Activated CD4-positive, alpha-beta T cell treated with anti-CD3 and anti-CD28 coated beads, Interleukin-10, Interleukin-2, amounts not matched to agents 100 ng/mL and 50 ng/mL, durations not matched to agents 16 hours and 8 hours (primary cell): ENCODE results near the gene HSD17B12.
"Not testable (repeated sequence)": the region's sequence is repeated elsewhere in the genome, so short reads cannot be mapped to it uniquely, and the experiment has no call there.

Source experiments
- DNase-seq: peaks from one replicate; pipeline ENCODE4 v3.0.0-alpha.2; 2020

HSD17B12 gene

DNA sequence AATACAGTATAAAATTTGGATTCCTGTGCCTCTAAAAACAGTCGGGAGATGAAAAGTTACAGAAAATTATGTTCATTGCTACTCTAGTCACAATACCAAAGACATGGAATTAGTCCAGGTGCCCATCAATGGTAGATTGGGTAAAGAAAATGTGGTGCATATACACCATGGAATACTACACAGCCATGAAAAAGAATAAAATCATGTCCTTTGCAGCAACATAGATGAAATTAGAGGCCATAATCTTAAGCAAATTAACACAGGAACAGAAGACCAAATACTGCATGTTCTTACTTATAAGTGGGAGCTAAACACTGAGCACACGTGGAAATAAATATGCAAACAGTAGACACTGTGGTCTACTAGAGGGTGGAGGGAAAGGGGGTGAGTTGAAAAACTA, 67.6 kb downstream of the HSD17B12 start:
- DNase-seq = no peak

DNA sequence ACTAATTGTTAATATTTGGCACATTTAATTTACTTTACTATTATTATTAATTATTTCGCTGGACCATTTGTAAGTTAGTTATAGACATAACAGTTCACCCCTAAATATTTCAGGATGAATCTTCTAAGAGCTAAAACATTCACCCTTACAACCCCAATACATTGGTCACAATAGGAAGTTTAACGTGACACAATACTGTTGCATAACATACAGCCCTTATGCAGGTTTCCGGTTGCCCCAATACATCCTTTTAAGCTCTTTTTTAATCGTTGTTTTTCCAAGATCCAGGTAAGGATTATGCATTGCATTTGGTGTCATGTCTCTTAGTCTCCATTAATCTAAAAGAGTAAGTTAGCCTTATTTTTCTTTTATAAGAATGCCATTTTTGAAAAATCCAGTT, 71.2 kb downstream of the HSD17B12 start:
- no peak for DNase-seq

DNA sequence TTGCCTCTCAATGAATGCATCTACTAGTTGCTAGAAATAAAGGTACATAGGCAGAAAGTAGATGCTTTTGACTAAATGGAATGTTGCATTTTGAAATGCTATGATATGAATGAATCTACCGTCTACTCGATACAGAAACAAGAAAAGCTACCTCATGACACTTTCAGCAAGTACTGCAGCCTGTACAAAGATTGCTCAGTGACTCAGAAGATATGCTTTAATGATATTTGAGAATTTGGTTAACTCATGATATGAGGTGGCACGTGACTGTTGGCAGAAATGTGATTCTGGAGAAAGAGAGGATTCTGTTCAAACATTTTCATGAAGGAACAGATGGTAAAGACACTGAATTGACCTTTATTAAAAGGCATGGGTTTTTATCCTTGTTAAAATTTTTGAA, 76.0 kb downstream of the HSD17B12 start:
- peak; percentile 9 for DNase-seq

DNA sequence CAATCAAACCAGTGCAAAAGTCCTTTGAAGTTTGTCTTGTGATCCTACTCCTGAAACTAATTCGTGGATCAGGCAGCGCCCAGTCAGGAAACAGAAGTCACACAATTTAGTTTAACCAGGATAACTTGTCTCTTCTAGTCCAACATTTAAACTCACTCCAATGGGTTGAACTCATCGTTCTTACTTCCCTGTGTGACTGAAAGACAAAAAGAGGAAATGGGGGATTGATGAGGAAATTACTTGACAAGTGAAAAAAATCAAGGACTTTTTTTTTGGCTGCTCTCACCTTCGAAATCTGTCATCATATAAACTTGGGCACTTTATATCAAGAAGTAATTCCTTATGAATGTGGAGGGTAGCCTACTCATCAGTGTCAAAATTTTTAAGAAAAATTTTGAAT, 78.4 kb downstream of the HSD17B12 start:
- DNase-seq = no peak

DNA sequence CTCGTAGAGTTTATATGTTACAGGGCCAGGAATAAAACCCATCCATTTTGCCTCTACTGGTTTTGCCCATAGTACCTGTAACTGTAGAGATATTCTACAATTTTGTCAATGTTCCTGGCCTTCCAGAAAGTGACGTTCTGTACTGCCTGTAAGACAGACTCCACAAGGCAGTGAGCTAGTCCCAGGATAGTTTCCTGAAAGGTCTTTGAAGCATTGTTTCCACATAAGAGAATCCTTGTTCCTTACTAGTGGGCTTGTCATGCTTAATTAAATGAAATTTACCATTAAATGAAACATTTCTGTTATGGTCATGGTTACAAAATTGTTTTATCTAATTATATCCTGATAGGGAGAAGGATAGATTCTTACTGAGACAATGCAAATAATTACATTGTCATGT, 80.4 kb downstream of the HSD17B12 start:
- no peak for DNase-seq

DNA sequence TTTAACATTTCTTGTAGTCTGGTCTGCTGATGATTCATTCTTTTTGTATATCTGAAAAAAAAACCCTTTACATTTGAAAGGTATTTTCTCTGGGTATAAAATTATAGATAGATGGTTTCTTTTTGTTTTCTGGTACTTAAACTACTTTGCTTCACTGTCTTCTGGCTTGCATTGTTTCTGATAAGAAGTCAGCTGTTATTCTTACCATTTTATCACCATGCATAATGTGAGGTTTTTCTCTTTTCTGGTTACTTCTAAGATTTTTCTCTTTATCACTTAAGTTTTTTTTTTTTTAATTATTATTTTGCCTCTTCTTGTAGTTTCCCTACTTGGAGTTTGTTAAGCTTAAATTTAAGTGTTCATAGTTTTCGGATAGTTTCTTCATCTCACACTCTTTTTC, 84.7 kb downstream of the HSD17B12 start:
- no peak for DNase-seq

DNA sequence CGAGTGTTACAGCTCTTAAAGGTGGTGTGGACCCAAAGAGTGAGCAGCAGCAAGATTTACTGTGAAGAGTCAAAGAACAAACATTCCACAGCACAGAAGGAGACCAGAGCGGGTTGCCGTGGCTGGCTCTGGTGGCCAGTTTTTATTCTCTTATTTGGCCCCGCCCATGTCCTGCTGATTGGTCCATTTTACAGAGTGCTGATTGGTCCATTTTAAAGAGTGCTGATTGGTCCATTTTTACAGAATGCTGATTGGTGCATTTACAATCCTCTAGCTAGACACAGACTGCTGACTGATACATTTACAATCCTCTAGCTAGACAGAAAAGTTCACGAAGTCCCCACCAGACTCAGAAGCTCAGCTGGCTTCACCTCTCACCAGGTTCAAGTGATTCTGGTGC, 88.1 kb downstream of the HSD17B12 start:
- DNase-seq = not testable (repeated sequence)

DNA sequence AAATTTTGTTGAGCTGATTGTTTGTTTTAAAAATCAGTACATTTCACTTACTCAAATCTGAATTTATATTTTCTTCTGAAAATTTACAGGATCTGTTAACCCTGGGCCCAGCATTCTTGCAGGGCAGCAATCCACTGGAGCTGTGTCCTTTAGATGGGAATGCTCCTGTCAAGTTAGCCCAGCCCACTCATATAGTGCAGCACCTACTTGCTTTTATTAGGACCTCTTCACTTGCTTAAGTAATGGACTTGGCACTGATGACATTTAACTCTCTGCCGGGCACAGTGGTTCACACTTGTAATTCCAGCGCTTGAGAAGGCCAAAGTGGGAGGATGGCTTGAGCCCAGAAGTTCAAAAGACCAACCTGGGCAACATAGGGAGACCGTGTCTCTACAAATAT, 89.6 kb downstream of the HSD17B12 start:
- DNase-seq = no peak

DNA sequence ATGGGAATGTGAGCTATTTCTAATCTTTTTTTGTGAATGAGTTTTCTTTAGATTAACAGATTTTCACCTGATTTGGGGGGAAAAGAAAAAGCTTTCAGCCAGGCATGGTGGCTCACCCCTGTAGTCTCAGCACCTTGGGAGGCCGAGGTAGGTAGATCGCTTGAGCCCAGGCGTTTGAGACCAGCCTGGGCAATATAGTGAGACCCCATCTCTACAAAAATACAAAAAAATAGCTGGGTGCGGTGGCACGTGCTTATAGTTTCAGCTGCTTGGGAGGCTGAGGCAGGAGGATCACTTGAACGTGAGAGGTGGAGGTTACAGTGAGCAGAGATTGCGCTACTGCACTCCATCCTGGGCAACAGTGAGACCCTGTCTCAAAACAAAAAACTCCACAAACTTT, 92.2 kb downstream of the HSD17B12 start:
- no peak for DNase-seq

DNA sequence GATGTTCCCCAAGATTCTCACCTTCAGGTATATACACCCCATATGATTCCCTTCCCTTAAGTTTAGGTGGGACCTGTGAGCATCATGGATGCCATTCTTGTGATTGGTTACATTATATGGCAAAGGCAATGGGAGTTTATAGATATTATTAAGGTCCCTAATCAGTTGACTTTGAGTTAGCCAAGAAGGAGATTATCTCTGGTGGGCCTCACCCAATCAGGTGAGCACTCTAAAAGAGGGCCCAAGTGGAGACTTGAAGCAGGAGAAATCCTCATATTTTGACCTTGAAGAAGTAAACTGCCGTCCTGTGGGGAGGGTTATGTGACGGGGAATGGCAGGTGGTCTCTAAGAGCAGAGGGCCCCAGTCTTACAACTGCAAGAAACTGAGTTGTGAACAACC, 94.2 kb downstream of the HSD17B12 start:
- DNase-seq = no peak

DNA sequence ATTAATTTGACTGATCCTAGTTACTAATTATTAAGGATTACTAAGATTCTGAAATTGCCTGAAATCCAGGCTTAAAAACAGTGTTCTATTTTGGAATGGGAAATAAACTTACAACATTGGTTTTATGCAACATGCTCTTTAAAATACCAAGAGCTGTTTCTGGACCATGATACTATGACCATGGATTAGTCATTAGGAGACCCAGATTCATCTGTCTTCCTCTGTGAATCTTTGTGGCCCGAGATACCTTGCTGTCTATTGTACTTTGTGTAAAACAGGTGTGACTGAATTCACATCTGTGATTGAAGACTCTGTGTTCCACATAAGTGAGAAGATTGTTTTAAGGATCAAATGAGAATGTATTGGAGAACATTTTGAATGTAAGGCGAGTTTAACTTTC, 98.8 kb downstream of the HSD17B12 start:
- DNase-seq = peak; percentile 3

DNA sequence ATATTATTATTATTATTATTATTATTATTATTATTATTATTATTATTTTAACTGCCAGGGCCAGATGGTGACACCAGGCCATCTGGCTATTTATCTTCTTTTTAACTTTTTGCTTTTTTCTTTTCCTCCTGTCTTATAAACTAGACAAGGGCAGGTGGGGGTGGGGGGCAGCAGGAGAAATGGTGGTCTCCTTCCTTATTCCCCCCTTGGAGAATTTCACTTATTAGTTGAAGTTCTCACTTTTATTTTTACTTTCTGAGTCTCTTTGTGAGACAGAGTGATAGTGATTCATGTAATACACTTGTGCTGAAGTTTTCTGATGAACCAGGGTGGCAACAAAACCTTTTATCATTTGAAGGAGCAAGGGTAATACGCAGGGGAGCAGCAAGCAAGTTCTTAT, 103.8 kb downstream of the HSD17B12 start:
- DNase-seq = no peak

DNA sequence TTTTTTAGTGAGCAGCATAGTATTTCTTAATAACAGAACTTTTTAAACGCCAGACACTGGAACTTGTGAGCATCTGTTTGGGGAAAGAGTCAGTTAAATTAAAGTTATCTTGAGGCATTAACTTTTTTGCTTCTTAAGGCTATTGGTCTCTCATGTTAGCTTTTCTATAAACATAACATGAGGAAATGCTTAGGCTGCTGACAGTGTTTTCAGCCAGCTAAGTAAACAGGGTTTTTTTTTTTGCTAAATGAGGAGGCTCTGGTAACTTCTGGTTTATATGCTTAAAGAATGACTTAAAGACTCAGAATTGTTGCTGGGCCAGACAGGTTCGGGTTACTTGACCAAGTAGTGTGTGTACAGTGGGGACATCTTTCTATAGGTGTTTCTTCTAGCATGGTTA, 104.3 kb downstream of the HSD17B12 start:
- DNase-seq = no peak

DNA sequence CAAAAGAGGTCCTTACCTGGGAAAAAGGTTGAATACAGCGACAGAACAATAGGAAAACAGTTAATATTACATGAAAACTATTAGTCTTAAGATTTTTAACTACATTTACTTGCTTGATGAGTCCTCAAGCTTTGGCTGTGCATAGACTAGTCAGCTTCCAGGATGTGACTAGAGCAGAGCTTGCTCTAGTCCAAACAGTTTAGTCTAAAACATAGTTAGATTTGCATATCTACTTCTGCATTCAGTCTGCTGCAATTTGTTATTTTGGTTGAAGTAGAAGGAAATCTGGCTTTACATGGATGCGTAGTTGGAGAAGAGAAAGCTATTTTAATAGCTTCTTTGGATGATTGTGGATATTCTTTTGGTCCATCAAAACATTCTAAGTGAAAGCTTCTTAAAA, 104.8 kb downstream of the HSD17B12 start:
- DNase-seq = no peak

DNA sequence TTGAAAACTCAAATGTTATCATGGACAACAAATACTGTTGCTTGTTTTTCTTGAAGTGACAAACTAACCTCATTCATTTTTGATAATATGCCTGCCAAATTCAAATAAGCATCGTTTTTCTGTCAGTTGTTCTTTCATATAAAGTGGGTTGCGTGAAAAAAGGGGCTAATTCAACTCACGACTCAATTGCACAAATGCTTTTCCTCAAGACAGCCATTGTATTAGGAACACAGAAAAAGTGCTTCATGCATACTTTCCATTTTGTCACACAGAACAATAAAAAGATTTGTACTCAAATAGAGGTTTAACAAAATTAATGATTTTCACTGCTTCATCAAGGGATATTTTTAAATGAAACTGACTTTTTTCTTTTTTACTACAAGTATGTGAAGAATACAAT, 105.5 kb downstream of the HSD17B12 start:
- DNase-seq = no peak

DNA sequence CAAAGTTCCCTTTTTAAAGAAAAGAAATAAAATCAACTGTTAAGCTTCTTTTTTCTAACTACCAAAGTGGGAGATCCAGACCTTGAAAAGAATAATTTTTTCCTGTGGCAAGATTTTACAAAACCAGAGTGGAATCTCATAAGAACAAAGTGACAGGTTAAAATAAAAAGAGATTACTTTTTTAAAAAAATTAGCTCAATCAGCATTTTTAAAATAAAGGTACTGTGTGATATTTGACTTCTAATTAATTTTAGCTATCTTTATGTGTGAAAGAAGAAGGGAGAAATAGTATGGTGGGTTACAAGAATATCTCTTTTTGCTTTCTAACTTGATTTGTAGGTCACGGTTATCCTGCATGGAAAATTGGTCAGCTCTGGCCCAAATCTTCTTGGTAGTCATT, 107.3 kb downstream of the HSD17B12 start:
- no peak for DNase-seq

DNA sequence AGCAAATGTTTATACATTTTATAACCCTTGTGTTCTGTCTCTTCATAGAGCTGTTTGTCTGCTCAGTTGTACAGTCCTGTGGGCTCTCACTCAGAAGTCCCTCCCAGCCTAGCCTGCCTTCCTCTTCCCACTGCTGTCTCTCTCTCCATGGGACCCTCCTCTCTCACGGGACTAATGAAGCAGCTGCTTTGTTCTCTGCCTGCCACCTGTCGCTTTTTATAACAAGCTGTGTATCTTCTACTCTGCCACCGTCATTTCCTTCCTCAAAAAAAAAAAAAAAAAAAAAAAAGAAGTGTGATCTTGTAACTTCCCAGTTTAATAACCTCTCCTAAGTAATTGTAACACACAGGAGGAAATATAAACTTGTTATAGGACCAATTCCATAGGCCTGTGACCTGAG, 107.9 kb downstream of the HSD17B12 start:
- DNase-seq = no peak

DNA sequence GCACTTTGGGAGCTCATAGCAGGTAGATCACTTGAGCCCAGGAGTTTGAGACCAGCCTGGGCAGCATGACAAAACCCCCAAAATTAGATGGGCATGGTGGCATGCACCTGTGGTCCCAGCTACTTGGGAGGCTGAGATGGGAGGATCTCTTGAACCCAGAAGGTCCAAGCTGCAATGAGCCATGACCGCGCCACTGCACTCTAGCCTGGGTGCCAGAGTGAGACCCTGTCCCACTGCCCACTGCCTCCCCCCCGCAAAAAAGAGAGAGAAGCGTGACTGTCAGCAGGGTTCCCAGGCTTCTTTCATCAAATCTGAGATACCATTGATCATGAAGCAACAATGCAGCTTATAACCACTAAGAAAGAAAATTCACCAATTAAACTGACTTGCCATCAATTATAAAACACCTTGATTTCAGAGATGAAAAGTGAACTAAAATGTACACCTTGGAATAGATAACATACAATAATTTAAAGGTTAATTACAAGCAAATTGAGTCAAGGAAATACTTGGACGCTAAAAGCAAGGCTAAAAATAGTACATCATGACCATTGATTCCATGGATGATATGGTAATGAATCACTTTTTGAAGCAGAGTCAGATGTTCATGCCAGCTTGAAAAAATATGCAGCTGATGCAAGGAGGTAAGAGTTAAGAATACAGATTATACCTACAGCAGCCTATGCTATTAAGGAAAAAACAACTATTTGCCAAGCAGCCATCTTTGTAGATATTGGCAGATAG, 109.3 kb downstream of the HSD17B12 start:
- DNase-seq = no peak

DNA sequence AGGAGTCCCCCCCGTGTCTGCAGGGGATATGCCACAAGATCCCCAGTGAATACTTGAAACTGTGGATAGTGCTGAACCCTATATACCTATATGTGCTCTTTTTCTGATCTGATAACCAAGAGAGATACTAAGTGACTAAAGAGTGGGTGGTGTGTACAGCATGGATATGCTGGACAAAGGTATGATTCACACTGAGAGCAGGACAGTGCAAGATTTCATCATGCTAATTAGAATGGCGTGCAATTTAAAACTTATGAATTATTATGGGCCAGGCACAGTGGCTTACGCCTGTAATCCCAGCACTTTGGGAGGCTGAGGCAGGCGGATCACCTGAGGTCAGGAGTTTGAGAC, 109.9 kb downstream of the HSD17B12 start:
- DNase-seq = no peak

DNA sequence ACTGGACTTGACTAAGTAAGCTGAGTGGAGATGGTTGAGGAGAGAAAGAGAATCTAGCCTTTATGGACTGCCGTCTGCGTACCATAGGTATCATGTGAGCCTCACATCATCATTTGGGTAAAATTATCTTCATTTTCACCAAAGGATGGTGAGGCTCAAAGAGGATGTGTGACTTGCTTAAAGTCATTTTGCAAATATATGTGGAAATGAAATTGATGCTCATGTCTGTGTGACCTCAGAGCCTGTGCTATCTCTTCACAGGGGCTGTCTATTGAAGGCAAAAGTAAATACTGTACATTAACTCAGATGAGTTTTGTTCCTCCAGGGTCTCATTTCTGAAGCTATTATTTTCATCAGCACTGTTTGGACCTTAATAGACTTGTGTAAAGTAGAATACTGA, 116.8 kb downstream of the HSD17B12 start:
- DNase-seq = no peak

DNA sequence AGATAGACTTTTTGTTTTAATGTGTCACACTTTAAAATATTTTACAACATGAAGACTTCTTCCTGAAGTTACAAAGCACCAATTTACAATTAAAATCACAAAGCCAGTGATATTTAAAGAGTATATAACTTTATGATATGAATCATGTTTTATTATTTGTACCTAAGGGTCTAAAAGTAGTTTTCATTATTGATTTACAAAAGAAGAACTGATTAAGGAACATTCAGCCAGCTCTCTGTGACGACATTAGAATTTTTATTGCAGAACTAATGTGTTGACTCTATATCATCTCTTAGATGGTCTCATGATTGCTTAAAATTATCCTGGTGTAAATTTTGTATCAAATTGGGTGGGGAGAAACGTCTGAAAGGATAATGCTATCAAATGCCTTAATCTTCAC, 117.3 kb downstream of the HSD17B12 start:
- no peak for DNase-seq

DNA sequence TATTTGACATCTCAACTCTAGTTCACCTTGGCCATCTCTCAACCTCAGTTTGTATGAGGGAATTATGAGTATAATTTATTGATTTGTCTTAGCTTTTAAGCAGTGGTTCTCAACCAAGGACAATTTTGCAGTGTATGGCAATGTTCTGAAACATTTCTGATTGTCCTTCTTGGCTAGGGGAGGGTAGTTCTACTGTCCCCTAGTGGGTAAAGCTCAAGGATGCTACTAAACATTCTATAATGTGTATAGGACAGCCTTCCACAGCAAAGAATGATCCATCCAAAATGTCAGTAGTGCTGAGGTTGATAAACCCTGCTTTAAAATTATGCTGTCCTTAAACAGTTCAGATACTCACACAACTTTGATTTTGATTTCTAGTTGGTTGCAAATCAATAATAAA, 122.0 kb downstream of the HSD17B12 start:
- DNase-seq = no peak

DNA sequence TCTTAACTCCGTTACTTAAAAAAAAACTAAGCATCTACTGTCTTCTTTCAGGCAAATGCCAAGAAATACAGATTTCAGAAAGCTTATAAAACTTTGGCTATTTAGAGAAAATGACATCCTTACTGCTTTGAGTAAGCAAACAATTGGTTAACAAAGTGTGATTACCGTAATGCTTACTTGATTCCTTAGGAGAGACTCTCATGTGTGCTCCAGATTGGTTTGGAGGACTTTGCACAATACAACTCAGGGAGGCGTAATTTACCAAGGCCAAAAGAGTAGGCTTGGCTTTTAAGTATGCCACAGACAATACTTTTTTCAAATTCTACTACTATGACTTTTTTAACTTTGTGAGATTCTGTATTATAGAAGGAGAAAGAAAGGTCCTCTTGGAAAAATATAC, 123.2 kb downstream of the HSD17B12 start:
- no peak for DNase-seq

DNA sequence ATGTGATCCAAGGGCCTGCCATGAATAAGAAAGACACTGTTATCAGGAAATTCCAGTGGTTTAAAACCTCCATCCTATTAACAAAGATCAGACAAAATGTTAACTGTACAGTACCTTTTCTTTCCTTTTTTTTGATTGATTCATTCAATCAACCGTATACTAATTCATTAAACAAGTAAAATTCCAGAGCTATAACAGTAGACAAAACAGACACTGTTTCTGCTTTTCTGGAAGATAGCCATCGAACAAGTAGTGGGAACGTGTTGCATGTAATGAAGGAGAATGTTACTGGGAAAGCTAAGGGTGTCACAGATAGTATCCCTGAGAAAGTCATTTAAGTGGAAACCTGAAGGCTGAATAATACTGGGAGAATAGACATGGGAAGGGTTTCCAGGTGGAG, 126.4 kb downstream of the HSD17B12 start:
- no peak for DNase-seq

DNA sequence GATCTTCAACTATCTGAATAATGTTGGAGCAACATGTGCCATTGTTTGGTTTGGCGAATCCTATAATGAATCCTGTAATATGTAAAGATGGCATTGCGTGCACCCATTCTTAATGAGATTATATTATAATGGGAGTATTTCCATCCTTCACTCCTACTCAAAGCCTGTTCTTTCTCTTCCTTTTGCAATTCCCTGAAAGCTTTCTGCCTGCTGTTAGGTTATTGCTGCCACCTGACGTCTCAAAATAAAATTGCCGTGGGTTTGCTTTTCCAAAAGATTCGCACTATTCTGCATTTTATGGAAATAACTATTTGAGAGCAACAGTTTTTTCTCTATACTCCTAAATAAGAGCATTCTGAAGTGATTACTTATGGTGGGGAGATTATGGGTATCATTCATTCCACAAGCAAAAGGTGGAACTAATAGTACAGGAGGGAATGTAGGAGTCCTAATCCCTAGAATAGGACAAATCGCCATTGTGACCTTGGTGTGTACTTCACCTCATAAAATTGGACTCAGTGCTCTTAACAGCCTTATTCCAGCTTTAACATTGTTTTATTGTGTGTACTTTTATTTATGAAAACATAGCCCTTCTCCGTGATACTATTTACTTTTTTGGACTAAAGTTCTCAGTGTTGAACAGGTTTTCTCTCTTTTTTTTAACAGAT, 130.5 kb downstream of the HSD17B12 start:
- DNase-seq = no peak
